Sigmoid colon (tissue), 7 donors: ENCODE measurements around the gene ANGEL2. TPM values are rescaled to one million over a fixed set of nuclear protein-coding genes. Genes with fewer than 3 reads are reported as not detected.
"Not testable (repeated sequence)": the region's sequence is repeated elsewhere in the genome, so short reads cannot be mapped to it uniquely, and the experiment has no call there.

Experiments
- DNase-seq: peaks from one replicate; pipeline ENCODE4 v3.0.0-alpha.2; 2019
- H3K27ac ChIP-seq, 4 donors: fragments of 200-600 bp; sonication (generic); one replicate each; pipeline ENCODE4 v1.5.1; 2016 to 2019; ENCODE audit warnings: mild to moderate bottlenecking in 1 of 4
- H3K27me3 ChIP-seq, 3 donors: fragments of 200-600 bp; sonication (generic); one replicate each; pipeline ENCODE4 v1.5.1; 2019; ENCODE audit warnings: mild to moderate bottlenecking in 1 of 3
- H3K36me3 ChIP-seq, 4 donors: fragments of 200-600 bp; sonication (generic); one replicate each; pipeline ENCODE4 v1.5.1; 2016 to 2019
- H3K4me1 ChIP-seq, 4 donors: fragments of 200-600 bp; sonication (generic); one replicate each; pipeline ENCODE4 v1.5.1; 2017 to 2019
- H3K4me3 ChIP-seq, 4 donors: fragments of 200-600 bp; sonication (generic); one replicate each; pipeline ENCODE4 v1.5.1; 2017 to 2019; ENCODE audit warnings: mild to moderate bottlenecking in 2 of 4, moderate library complexity in 1 of 4
- H3K9me3 ChIP-seq, 4 donors: fragments of 200-600 bp in 3 of 4; sonication (generic) in 3 of 4; one replicate each; pipeline versions ENCODE4 v1.5.1 to v1.6.1; 2013 to 2019
- CTCF ChIP-seq, 4 experiments: fragments of 450-650 bp in 3 of 4; fragments of 200-600 bp in 1 of 4; IDR thresholded peaks; one replicate each; pipeline ENCODE4 v1.5.1; 2016 to 2019; ENCODE audit warnings: antibody characterized with exemption in 4 of 4, mild to moderate bottlenecking in 3 of 4, moderate library complexity in 2 of 4
- EP300 ChIP-seq, 4 donors: sonication (generic); formaldehyde crosslinking; IDR thresholded peaks; one replicate each; pipeline ENCODE4 v1.6.1; 2017; ENCODE audit warnings: antibody characterized with exemption in 4 of 4
- POLR2A ChIP-seq, 2 donors: fragments of 450-650 bp; IDR thresholded peaks; one replicate each; pipeline ENCODE4 v1.6.1; 2016; ENCODE audit warnings: antibody characterized with exemption in 2 of 2, mild to moderate bottlenecking in 2 of 2, moderate library complexity in 2 of 2
- POLR2AphosphoS5 ChIP-seq, 4 donors: sonication (generic); formaldehyde crosslinking; IDR thresholded peaks; one replicate each; pipeline ENCODE4 v1.6.1; 2017; ENCODE audit warnings: antibody characterized with exemption in 4 of 4
- WGBS, 2 donors: extraction: QIAGEN DNeasy Blood & Tissue Kit; methylation state at CpG; one replicate each; pipeline ENCODE4 v1.1.7; 2013; 5-methylcytosine and 5-hydroxymethylcytosine counted together
- intact Hi-C: fragments of 100-400 bp; cut with DNase I; formaldehyde crosslinking; loops from one replicate; pipeline ENCODE4 v1.15.1; 2023
- polyA plus RNA-seq, 3 donors: library from polyadenylated mRNA; stranded (reverse); fragments of 200-250 nt; gene quantifications; one replicate each; pipeline ENCODE4 v1.2.3, GENCODE V29; 2013
- total RNA-seq, 4 donors: library from RNA; depleted of rRNA; stranded (reverse); fragments of >200 nt; gene quantifications; one replicate each; pipeline ENCODE4 v1.1.0, GENCODE V29; 2016
- donor health status: healthy with polysubstance abuse.
- donor health status: Bipolar disorder and iron deficiency.
- donor health status: healthy.

The ANGEL2 gene
- total and polyA plus RNA-seq, 7 donors: 10.8 to 57.8 (median 37.9) TPM

DNA sequence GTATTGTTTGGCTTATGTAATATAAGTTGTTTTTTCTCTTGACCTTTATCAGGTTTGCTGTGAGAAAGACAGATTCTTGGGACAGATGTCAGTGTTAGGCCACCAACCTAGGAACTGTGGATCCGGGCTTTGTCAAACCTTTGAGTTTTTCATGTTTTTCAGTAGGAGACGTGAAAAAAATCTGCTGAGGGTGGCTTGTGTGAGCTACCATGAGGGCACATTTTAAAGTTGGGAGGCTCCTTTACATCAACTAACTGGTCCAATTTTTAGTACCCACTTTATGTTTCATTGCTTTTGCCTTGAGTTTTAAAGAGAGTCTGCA lies 36.2 kb upstream of the ANGEL2 start:
- H3K36me3 ChIP-seq: no peaks in the 10 kb centered on the region
- peaks cover 0 to 25% (median 10%) of the 10 kb centered on the region in 4 donors for H3K4me1 ChIP-seq
- peaks cover 0 to 11% (median 0%) of the 10 kb centered on the region in 3 donors for H3K27me3 ChIP-seq
- no peak for TF ChIP-seq POLR2A (IDR thresholded peaks at IDR 0.05)
- TF ChIP-seq POLR2AphosphoS5 (IDR thresholded peaks at IDR 0.05): no peak
- no peak for TF ChIP-seq CTCF (IDR thresholded peaks at IDR 0.05)
- TF ChIP-seq EP300 (IDR thresholded peaks at IDR 0.05): no peak
- H3K27ac ChIP-seq: peak overlapping the region in 1 of 4 donors; percentile 82
- H3K9me3 ChIP-seq: no peaks in the 10 kb centered on the region
- intact Hi-C loops: loop anchor here (1.0 kb wide), 1 partner anchor 37 kb away; the partner anchor contains the start of gene ANGEL2
- H3K4me3 ChIP-seq: peak overlapping the region; percentile 76 to 96 (median 84)
- no peak for DNase-seq
- WGBS, 2 donors: 18 to 25% methylated on average over 2 of the region's 2 CpGs

- DNase-seq: peak; percentile 91
- WGBS, 2 donors: 0% methylated on average over 42 of the region's 42 CpGs
- peak within 1 kb of the TSS; percentile 77 to 88 (median 83) for H3K27ac ChIP-seq
- H3K4me1 ChIP-seq: peaks cover 0 to 25% (median 10%) of the 10 kb centered on the region in 4 donors
- TF ChIP-seq CTCF (IDR thresholded peaks at IDR 0.05) (peak in 2 of 4 experiments; percentile 13 to 15), POLR2AphosphoS5 (IDR thresholded peaks at IDR 0.05) (peak in 3 of 4 donors; percentile 56 to 76 (median 68)), POLR2A (IDR thresholded peaks at IDR 0.05) (peak in 1 of 2 donors; percentile 11), EP300 (IDR thresholded peaks at IDR 0.05) (peak in 1 of 4 donors; percentile 8)
- peak within 1 kb of the TSS; percentile 76 to 96 (median 84) for H3K4me3 ChIP-seq
- peaks cover 0 to 17% (median 0%) of the 10 kb centered on the region in 3 donors for H3K27me3 ChIP-seq
- H3K36me3 ChIP-seq: no peaks in the 10 kb centered on the region
- H3K9me3 ChIP-seq: no peaks in the 10 kb centered on the region
- intact Hi-C loops: loop anchor here (1.0 kb wide), 1 partner anchor 36 kb away; the partner anchor contains the start of gene ANGEL2
Observed at GRCh38 chr1:213051127-213051880, 35.6 kb upstream of the ANGEL2 start, which contains the start of gene RPS6KC1. Gene RPS6KC1 (plus strand): TSS chr1:213051241. CDS start chr1:213051405, 164 bp downstream.

GRCh38 chr1:213050745-213051126 lies 35.1 kb upstream of the ANGEL2 start:
- Histone ChIP-seq H3K4me1 (peaks cover 0 to 25% (median 10%) of the 10 kb centered on the region in 4 donors), H3K27me3 (peaks cover 0 to 18% (median 0%) of the 10 kb centered on the region in 3 donors), H3K36me3 (no peaks in the 10 kb centered on the region), H3K4me3 (peak overlapping the region; percentile 76 to 96 (median 84)), H3K9me3 (no peaks in the 10 kb centered on the region), H3K27ac (peak overlapping the region; percentile 77 to 88 (median 83))
- DNase-seq: no peak
- WGBS, 2 donors: 11 to 25% methylated on average over 15 of the region's 15 CpGs
- no peak for TF ChIP-seq POLR2A (IDR thresholded peaks at IDR 0.05)
- no peak for TF ChIP-seq POLR2AphosphoS5 (IDR thresholded peaks at IDR 0.05)
- no peak for TF ChIP-seq EP300 (IDR thresholded peaks at IDR 0.05)
- no peak for TF ChIP-seq CTCF (IDR thresholded peaks at IDR 0.05)
- intact Hi-C loops: loop anchor here (1.0 kb wide), 1 partner anchor 35 kb away; the partner anchor contains the start of gene ANGEL2

- Histone ChIP-seq H3K27ac (no peak overlapping the region), H3K36me3 (no peaks in the 10 kb centered on the region), H3K4me3 (no peak overlapping the region), H3K4me1 (peaks cover 0 to 25% (median 10%) of the 10 kb centered on the region in 4 donors), H3K9me3 (no peaks in the 10 kb centered on the region), H3K27me3 (peaks cover 0 to 24% (median 0%) of the 10 kb centered on the region in 3 donors)
- intact Hi-C loops: no loop called here
- WGBS, 2 donors: 63 to 96% methylated on average over 1 of the region's 1 CpG
- TF ChIP-seq POLR2A (IDR thresholded peaks at IDR 0.05) (no peak), CTCF (IDR thresholded peaks at IDR 0.05) (no peak), EP300 (IDR thresholded peaks at IDR 0.05) (no peak), POLR2AphosphoS5 (IDR thresholded peaks at IDR 0.05) (no peak)
- DNase-seq: no peak
Observed at GRCh38 chr1:213049232-213049631, 33.6 kb upstream of the ANGEL2 start.

DNA sequence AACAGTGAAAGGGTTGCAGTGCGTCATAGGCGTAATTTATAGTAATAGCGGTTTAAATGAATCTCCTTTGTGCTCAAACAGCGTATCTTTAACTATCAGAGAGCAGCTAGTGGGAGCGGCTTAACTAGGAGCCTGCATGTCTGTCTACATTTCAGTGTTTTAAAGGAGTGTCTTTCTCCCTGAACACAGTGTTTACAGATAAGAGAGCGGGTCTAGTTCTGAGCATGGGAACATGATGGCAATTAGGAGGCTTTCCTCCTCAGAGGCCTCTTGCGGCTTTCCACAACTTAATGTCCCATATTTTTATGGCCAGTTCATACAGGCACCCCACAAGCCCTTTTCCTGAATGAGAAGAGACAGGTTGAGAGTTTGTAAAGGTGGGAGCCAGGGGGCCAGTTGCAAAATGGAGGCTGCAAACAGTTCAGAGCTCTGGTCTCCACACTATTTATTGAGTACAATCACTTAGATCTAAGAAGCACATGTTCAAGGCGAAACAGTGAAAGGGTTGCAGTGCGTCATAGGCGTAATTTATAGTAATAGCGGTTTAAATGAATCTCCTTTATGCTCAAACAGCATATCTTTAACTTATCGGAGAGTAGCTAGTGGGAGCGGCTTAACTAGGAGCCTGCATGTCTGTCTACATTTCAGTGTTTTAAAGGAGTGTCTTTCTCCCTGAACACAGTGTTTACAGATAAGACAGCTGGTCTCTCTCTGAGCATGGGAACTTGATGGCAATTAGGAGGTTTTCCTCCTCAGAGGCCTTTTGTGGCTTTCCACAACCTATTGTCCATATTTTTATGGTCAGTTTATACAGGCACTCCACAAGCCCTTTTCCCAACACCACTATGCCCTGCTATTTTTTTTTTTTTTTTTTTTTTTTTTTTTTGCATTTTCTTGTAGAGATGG lies 29.9 kb upstream of the ANGEL2 start:
- H3K4me1 ChIP-seq, intact Hi-C loops, H3K9me3 ChIP-seq, H3K27ac ChIP-seq, H3K36me3 ChIP-seq, DNase-seq, H3K4me3 ChIP-seq: not testable (repeated sequence)
- peaks cover 0 to 24% (median 0%) of the 10 kb centered on the region in 3 donors for H3K27me3 ChIP-seq
- WGBS, 2 donors: 74 to 89% methylated on average over 13 of the region's 13 CpGs
